H1 (cell line): ENCODE results near the gene CALD1. TPM values are rescaled to one million over a fixed set of nuclear protein-coding genes. Genes with fewer than 3 reads are reported as not detected.

Source experiments
- CTCF ChIA-PET: fragments of 300-600 bp; sonication (Branson Sonifier 250); formaldehyde crosslinking; loops from one replicate; lab custom pipeline; 2021; ENCODE audit not compliant: partially characterized antibody; lab: Charles Lee
- POLR2A ChIA-PET: fragments of 300-600 bp; sonication (Branson Sonifier 250); formaldehyde crosslinking; loops from one replicate; lab custom pipeline; 2021; ENCODE audit warnings: inconsistent platforms; ENCODE audit not compliant: partially characterized antibody; lab: Charles Lee
- DNase-seq, 2 experiments: peaks; one replicate each; pipeline versions ENCODE4 v3.0.0 to v3.0.0-alpha.2; 2010 to 2022; ENCODE audit warnings: low spot score in 2 of 2, low read depth in 1 of 2, mixed read lengths in 1 of 2
- FAIRE-seq: peaks from 2 replicates; lab custom pipeline; 2011; peaks lifted over from hg19 to GRCh38; lab: Jason Lieb, UNC
- H2AFZ ChIP-seq: 2 replicates; pipeline ENCODE4 v1.8.1; 2012; ENCODE audit warnings: low read length, inconsistent platforms
- H2AK5ac ChIP-seq: 2 replicates; pipeline ENCODE4 v1.6.1; 2013; ENCODE audit warnings: low read depth, low read length
- H2BK120ac ChIP-seq: replicated peaks from 2 replicates; pipeline ENCODE3; 2013; ENCODE audit warnings: low read depth, low read length, inconsistent platforms
- H2BK12ac ChIP-seq: 2 replicates; pipeline ENCODE4 v1.6.1; 2013; ENCODE audit warnings: low read depth, low read length
- H2BK15ac ChIP-seq: 2 replicates; pipeline ENCODE4 v1.6.1; 2013; ENCODE audit warnings: low read length
- H2BK20ac ChIP-seq: 2 replicates; pipeline ENCODE4 v1.6.1; 2013; ENCODE audit warnings: low read length
- H2BK5ac ChIP-seq: 2 replicates; pipeline ENCODE4 v1.6.1; 2013; ENCODE audit warnings: low read depth, low read length
- H3K14ac ChIP-seq: 2 replicates; pipeline ENCODE4 v1.6.1; 2013; ENCODE audit warnings: inconsistent platforms; ENCODE audit not compliant: insufficient read length
- H3K18ac ChIP-seq: 2 replicates; pipeline ENCODE4 v1.6.1; 2013; ENCODE audit warnings: low read length; ENCODE audit errors: extremely low read depth
- H3K23ac ChIP-seq: 2 replicates; pipeline ENCODE4 v1.6.1; 2013; ENCODE audit warnings: inconsistent platforms; ENCODE audit not compliant: insufficient read length
- H3K23me2 ChIP-seq: 2 replicates; pipeline ENCODE4 v1.6.1; 2013; ENCODE audit warnings: low read depth, low read length
- H3K27ac ChIP-seq: 2 replicates; pipeline ENCODE4 v1.6.1; 2011; ENCODE audit warnings: low read depth, low read length, inconsistent platforms
- H3K27me3 ChIP-seq, 4 experiments: replicated peaks in 1 of 4; 1 replicate in 1 of 4; 2 replicates in 3 of 4; pipeline versions ENCODE4 v1.6.1 to v1.8.1; 2011 to 2013; ENCODE audit warnings: low read length in 3 of 4, mild to moderate bottlenecking in 3 of 4, inconsistent platforms in 2 of 4, mixed read lengths in 2 of 4, moderate library complexity in 1 of 4; ENCODE audit not compliant: control insufficient read depth in 3 of 4, insufficient read depth in 3 of 4; ENCODE audit errors: extremely low read depth in 1 of 4
- H3K36me3 ChIP-seq, 4 experiments: 2 replicates each; pipeline versions ENCODE4 v1.6.1 to v1.8.1; 2011 to 2013; ENCODE audit warnings: mild to moderate bottlenecking in 4 of 4, low read length in 3 of 4, moderate library complexity in 2 of 4, control low read depth in 1 of 4, inconsistent platforms in 1 of 4; ENCODE audit not compliant: insufficient read depth in 4 of 4, control insufficient read depth in 2 of 4
- H3K4ac ChIP-seq: replicated peaks from 2 replicates; pipeline ENCODE3; 2013; ENCODE audit warnings: low read length, low read depth, mixed read lengths, inconsistent platforms; ENCODE audit not compliant: insufficient read length
- H3K4me1 ChIP-seq, 4 experiments: replicated peaks in 1 of 4; 1 replicate in 1 of 4; 2 replicates in 3 of 4; pipeline versions ENCODE4 v1.6.1 to v1.8.1; 2011 to 2013; ENCODE audit warnings: low read length in 3 of 4, inconsistent platforms in 2 of 4, mixed read lengths in 1 of 4; ENCODE audit not compliant: insufficient read depth in 4 of 4, control insufficient read depth in 3 of 4
- H3K4me2 ChIP-seq, 2 experiments: 2 replicates each; pipeline versions ENCODE4 v1.6.1 to v1.8.1; 2011 to 2013; ENCODE audit warnings: low read depth in 2 of 2, low read length in 2 of 2, control low read depth in 1 of 2, inconsistent platforms in 1 of 2, mild to moderate bottlenecking in 1 of 2; ENCODE audit not compliant: insufficient read depth in 1 of 2
- H3K4me3 ChIP-seq, 4 experiments: fragments of 200-600, 300-600 bp in 1 of 4; sonication (generic), shearing (Covaris generic), sonication (Bioruptor Twin) in 1 of 4; 2 replicates each; pipeline versions ENCODE4 v1.5.1 to v1.8.1; 2011 to 2016; ENCODE audit warnings: low read length in 4 of 4, low read depth in 3 of 4, control low read depth in 2 of 4, inconsistent platforms in 2 of 4, mild to moderate bottlenecking in 2 of 4, mixed read lengths in 1 of 4, moderate library complexity in 1 of 4; ENCODE audit not compliant: insufficient read depth in 2 of 4; ENCODE audit errors: extremely low read depth in 1 of 4
- H3K56ac ChIP-seq: replicated peaks from 2 replicates; pipeline ENCODE3; 2013; ENCODE audit warnings: low read depth, mild to moderate bottlenecking, mixed read lengths, low read length, inconsistent platforms; ENCODE audit not compliant: insufficient read length
- H3K79me1 ChIP-seq: 2 replicates; pipeline ENCODE4 v1.6.1; 2013; ENCODE audit warnings: low read depth, low read length, control low read depth
- H3K79me2 ChIP-seq, 2 experiments: 2 replicates each; pipeline versions ENCODE4 v1.6.1 to v1.8.1; 2012 to 2013; ENCODE audit warnings: low read length in 2 of 2, mild to moderate bottlenecking in 2 of 2, inconsistent platforms in 1 of 2; ENCODE audit not compliant: insufficient read depth in 2 of 2, control insufficient read depth in 1 of 2
- H3K9ac ChIP-seq, 4 experiments: replicated peaks in 1 of 4; 1 replicate in 1 of 4; 2 replicates in 3 of 4; pipeline versions ENCODE4 v1.6.1 to v1.8.1; 2011 to 2013; ENCODE audit warnings: low read depth in 3 of 4, low read length in 3 of 4, control low read depth in 2 of 4, mild to moderate bottlenecking in 2 of 4, moderate library complexity in 2 of 4, inconsistent platforms in 1 of 4; ENCODE audit errors: extremely low read depth in 1 of 4
- H3K9me3 ChIP-seq, 2 experiments: 2 replicates each; pipeline versions ENCODE4 v1.6.1 to v1.8.1; 2012 to 2013; ENCODE audit warnings: mild to moderate bottlenecking in 2 of 2, moderate library complexity in 2 of 2, control low read depth in 1 of 2, inconsistent platforms in 1 of 2, low read depth in 1 of 2, low read length in 1 of 2, mixed read lengths in 1 of 2; ENCODE audit not compliant: insufficient read depth in 2 of 2
- H4K20me1 ChIP-seq, 2 experiments: replicated peaks in 1 of 2; 2 replicates each; pipeline versions ENCODE3 to v1.8.1; 2011 to 2013; ENCODE audit warnings: inconsistent platforms in 2 of 2, low read length in 2 of 2, mild to moderate bottlenecking in 1 of 2; ENCODE audit not compliant: insufficient read depth in 2 of 2, control insufficient read depth in 1 of 2
- H4K5ac ChIP-seq: 2 replicates; pipeline ENCODE4 v1.6.1; 2013; ENCODE audit warnings: low read length, low read depth, mixed read lengths, inconsistent platforms; ENCODE audit not compliant: insufficient read length
- H4K8ac ChIP-seq: 2 replicates; pipeline ENCODE4 v1.8.0; 2013; ENCODE audit warnings: mild to moderate bottlenecking, moderate library complexity, low read length, inconsistent platforms; ENCODE audit not compliant: insufficient read depth; ENCODE audit errors: extremely low read depth
- H4K91ac ChIP-seq: replicated peaks from 2 replicates; pipeline ENCODE3; 2013; ENCODE audit warnings: low read length, mixed read lengths, inconsistent platforms; ENCODE audit not compliant: insufficient read length
- GTF2F1 ChIP-seq: IDR thresholded peaks from 2 replicates; pipeline ENCODE4 v1.6.1; 2012; ENCODE audit warnings: low read depth, low read length, improper control_type of control experiment, borderline replicate concordance
- JUND ChIP-seq: IDR thresholded peaks from 2 replicates; pipeline ENCODE4 v1.6.1; 2011; ENCODE audit warnings: mild to moderate bottlenecking, improper control_type of control experiment, low read length
- RAD21 ChIP-seq, 2 experiments: IDR thresholded peaks in 1 of 2; conservative IDR thresholded peaks in 1 of 2; 2 replicates each; pipeline ENCODE4 v1.6.1; 2011; ENCODE audit warnings: low read depth in 2 of 2, low read length in 2 of 2, improper control_type of control experiment in 1 of 2, inconsistent platforms in 1 of 2, mild to moderate bottlenecking in 1 of 2, moderate library complexity in 1 of 2
- WGBS, 2 experiments: shearing (Covaris generic) in 1 of 2; methylation state at CpG; one replicate each; pipeline versions ENCODE4 v1.1.6 to v1.1.7; 2013 to 2015; ENCODE audit warnings: low lambda C conversion rate in 2 of 2, mixed read lengths in 2 of 2, inconsistent platforms in 1 of 2, low coverage in 1 of 2, missing lambda C conversion rate in 1 of 2; ENCODE audit not compliant: insufficient replicate concordance in 2 of 2, insufficient coverage in 1 of 2, insufficient read length in 1 of 2; ENCODE audit errors: extremely low coverage in 1 of 2, missing lambda C conversion rate in 1 of 2; 5-methylcytosine and 5-hydroxymethylcytosine counted together
- polyA plus RNA-seq, 7 experiments: library from polyadenylated mRNA; depleted of rRNA in 3 of 7; stranded (reverse) in 5 of 7; unstranded in 2 of 7; fragments of >200 nt in 5 of 7; fragments of 200-250 nt in 2 of 7; gene quantifications; 1 replicate in 5 of 7; 2 replicates in 1 of 7; 4 replicates in 1 of 7; pipeline versions ENCODE4 v1.2.1 to v1.2.3, GENCODE V29; 2011 to 2013; ENCODE audit warnings: missing spikeins in 2 of 7, mixed read lengths in 2 of 7
- total RNA-seq: library from RNA; stranded (reverse); fragmentation: NEBNext Ultra II Directional; extraction: Animal tissue kit (Norgen Biotek cat#: 25700); gene quantifications from 2 replicates; pipeline ENCODE4 v1.2.1, GENCODE V29; 2021

CALD1 gene
- total and polyA plus RNA-seq, 2 of the 8 experiments (the other 6 are each of a cell fraction or from before 2014, with no cell fraction given), result 34.3 to 177 TPM

- Histone ChIP-seq H2BK20ac (no peak overlapping the region), H3K4me2 (no peak overlapping the region), H4K5ac (no peak overlapping the region), H3K27ac (no peak overlapping the region), H3K79me2 (no peaks in the 10 kb centered on the region), H3K36me3 (no peaks in the 10 kb centered on the region), H2BK5ac (no peak overlapping the region), H2AFZ (no peak overlapping the region), H4K20me1 (no peaks in the 10 kb centered on the region), H4K91ac (no peak overlapping the region), H2AK5ac (no peak overlapping the region), H3K27me3 (no peaks in the 10 kb centered on the region), H3K79me1 (no peaks in the 10 kb centered on the region), H3K4me1 (peaks cover 0 to 2% (median under 1%) of the 10 kb centered on the region in 4 experiments; a peak in 3 of 7 replicates), H3K23ac (no peak overlapping the region), H3K23me2 (no peaks in the 10 kb centered on the region; the same call in 1 of the 2 replicates), H3K4me3 (no peak overlapping the region), H3K9me3 (no peaks in the 10 kb centered on the region), H2BK12ac (no peak overlapping the region), H3K4ac (no peak overlapping the region), H2BK120ac (no peak overlapping the region), H3K14ac (no peak overlapping the region), H3K56ac (no peak overlapping the region), H3K9ac (no peak overlapping the region), H3K18ac (no peak overlapping the region), H2BK15ac (no peak overlapping the region), H4K8ac (no peak overlapping the region)
- no peak for TF ChIP-seq RAD21 (IDR thresholded peaks at IDR 0.05 in 1 of 2, conservative IDR thresholded peaks at IDR 0.05 in 1 of 2; ENCODE audit: low read depth in 2 of 2, low read length in 2 of 2)
- no peak for TF ChIP-seq JUND
- no peak for TF ChIP-seq GTF2F1
- POLR2A ChIA-PET, result no interaction called here
- FAIRE-seq, result no peak
- peak in 1 of 2 experiments; percentile 6 for DNase-seq
- 86% methylated on average over 1 of the region's 4 CpGs; no CpG with 5 or more reads in 1 of the 2 experiments for WGBS, 2 experiments
- CTCF ChIA-PET, result interaction anchor here (0.6 kb wide), 2 partner anchors 53 to 103 kb away, joined by 3 to 4 read pairs; no protein-coding TSS in a partner anchor
Measured at GRCh38 chr7:134773164-134773563, 6.3 kb upstream of the CALD1 start.
